ENCODE data around the gene RTN4. TPM values are rescaled to one million over a fixed set of nuclear protein-coding genes. Genes with fewer than 3 reads are reported as not detected.

Gene RTN4
- total and polyA plus RNA-seq, 2 experiments from 2014 or later = 218 to 221 TPM

- no peak overlapping the region; the same call in 1 of the 2 replicates for H2AFZ ChIP-seq
- Mint-ChIP-seq H3K27ac (no peak overlapping the region), H3K36me3 (ENCODE audit: low read depth) (no peaks in the 10 kb centered on the region), H3K27me3 (ENCODE audit: insufficient read depth, low read depth, poor library complexity) (no peaks in the 10 kb centered on the region), H3K9me3 (no peaks in the 10 kb centered on the region), H3K4me3 (no peak overlapping the region), H3K4me1 (peaks cover 4% of the 10 kb centered on the region)
- no peaks in the 10 kb centered on the region for H3K4me1 ChIP-seq (ENCODE audit: insufficient read depth)
- no peaks in the 10 kb centered on the region for H3F3A ChIP-seq (replicated peaks; ENCODE audit: low read depth)
- no peak overlapping the region for H3K27ac ChIP-seq (ENCODE audit: low read depth)
- H3K79me2 ChIP-seq (replicated peaks; ENCODE audit: insufficient read depth) = no peaks in the 10 kb centered on the region
- TF ChIP-seq JUNB (IDR thresholded peaks at IDR 0.05; ENCODE audit: unreplicated experiment) (no peak), NANOG (IDR thresholded peaks at IDR 0.05; ENCODE audit: borderline replicate concordance) (no peak), STAT1 (IDR thresholded peaks at IDR 0.05; ENCODE audit: unreplicated experiment) (no peak), EZH2 (IDR thresholded peaks at IDR 0.05; ENCODE audit: low read depth, unreplicated experiment) (no peak), EZH2phosphoT487 (IDR thresholded peaks at IDR 0.05; ENCODE audit: unreplicated experiment) (no peak), POLR2AphosphoS5 (IDR thresholded peaks at IDR 0.05; ENCODE audit: low read depth) (no peak)
- no peaks in the 10 kb centered on the region for H4K20me1 ChIP-seq (replicated peaks; ENCODE audit: insufficient read depth)
- H3K27me3 ChIP-seq (ENCODE audit: insufficient read depth) = no peaks in the 10 kb centered on the region
- H3K4me2 ChIP-seq = no peak overlapping the region
- DNase-seq (ENCODE audit: low spot score) = no peak
- no peak overlapping the region for H3K4me3 ChIP-seq
- H3K36me3 ChIP-seq (ENCODE audit: insufficient read depth) = no peaks in the 10 kb centered on the region; the same call in 1 of the 2 replicates
- ATAC-seq = no peak
- H3K9me2 ChIP-seq (ENCODE audit: insufficient read depth) = peaks cover 11% of the 10 kb centered on the region
Measured at GRCh38 chr2:55090702-55091101, 40.5 kb upstream of the RTN4 start.

DNA sequence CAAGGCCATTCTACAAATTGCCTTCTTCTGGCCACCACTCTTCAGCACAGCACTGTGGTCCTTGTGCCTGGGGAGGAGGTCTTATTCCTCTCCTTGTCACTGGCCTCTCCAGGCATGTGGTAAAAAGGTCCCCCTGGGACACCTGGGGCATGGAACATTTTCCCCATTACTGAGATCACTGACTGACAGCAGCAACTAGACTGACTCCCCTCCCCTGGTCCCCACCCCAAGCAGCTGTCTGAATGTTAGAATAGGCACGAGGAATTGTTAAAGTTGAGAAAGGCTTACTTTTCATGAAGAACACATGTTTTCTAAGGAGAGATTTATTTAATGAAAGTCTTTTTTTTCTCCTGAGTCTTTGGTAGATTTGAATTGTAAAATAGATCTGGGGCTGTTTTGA is 39.5 kb upstream of the RTN4 start:
- DNase-seq (ENCODE audit: low spot score) (no peak), ATAC-seq (no peak)
- H3K27me3 Mint-ChIP-seq (ENCODE audit: insufficient read depth, low read depth, poor library complexity) = no peaks in the 10 kb centered on the region
- Histone ChIP-seq H4K20me1 (replicated peaks; ENCODE audit: insufficient read depth) (no peaks in the 10 kb centered on the region), H3K4me3 (no peak overlapping the region), H3K36me3 (ENCODE audit: insufficient read depth) (no peaks in the 10 kb centered on the region; the same call in 1 of the 2 replicates), H3K9me2 (ENCODE audit: insufficient read depth) (peaks cover 11% of the 10 kb centered on the region), H3K27me3 (ENCODE audit: insufficient read depth) (no peaks in the 10 kb centered on the region), H3K27ac (ENCODE audit: low read depth) (no peak overlapping the region), H3K4me2 (no peak overlapping the region), H3K79me2 (replicated peaks; ENCODE audit: insufficient read depth) (no peaks in the 10 kb centered on the region), H3K4me1 (ENCODE audit: insufficient read depth) (no peaks in the 10 kb centered on the region), H3F3A (replicated peaks; ENCODE audit: low read depth) (no peaks in the 10 kb centered on the region), H2AFZ (no peak overlapping the region)
- no peak overlapping the region for H3K4me3 Mint-ChIP-seq
- no peaks in the 10 kb centered on the region for H3K9me3 Mint-ChIP-seq
- H3K36me3 Mint-ChIP-seq (ENCODE audit: low read depth) = no peaks in the 10 kb centered on the region
- H3K4me1 Mint-ChIP-seq = peaks cover 4% of the 10 kb centered on the region
- H3K27ac Mint-ChIP-seq = no peak overlapping the region
- TF ChIP-seq POLR2AphosphoS5 (IDR thresholded peaks at IDR 0.05; ENCODE audit: low read depth) = no peak
- TF ChIP-seq CTCF (conservative IDR thresholded peaks at IDR 0.05; ENCODE audit: low read depth in 2 of 2) = no peak
- no peak for TF ChIP-seq JUNB (IDR thresholded peaks at IDR 0.05; ENCODE audit: unreplicated experiment)
- TF ChIP-seq, protein P1, sequence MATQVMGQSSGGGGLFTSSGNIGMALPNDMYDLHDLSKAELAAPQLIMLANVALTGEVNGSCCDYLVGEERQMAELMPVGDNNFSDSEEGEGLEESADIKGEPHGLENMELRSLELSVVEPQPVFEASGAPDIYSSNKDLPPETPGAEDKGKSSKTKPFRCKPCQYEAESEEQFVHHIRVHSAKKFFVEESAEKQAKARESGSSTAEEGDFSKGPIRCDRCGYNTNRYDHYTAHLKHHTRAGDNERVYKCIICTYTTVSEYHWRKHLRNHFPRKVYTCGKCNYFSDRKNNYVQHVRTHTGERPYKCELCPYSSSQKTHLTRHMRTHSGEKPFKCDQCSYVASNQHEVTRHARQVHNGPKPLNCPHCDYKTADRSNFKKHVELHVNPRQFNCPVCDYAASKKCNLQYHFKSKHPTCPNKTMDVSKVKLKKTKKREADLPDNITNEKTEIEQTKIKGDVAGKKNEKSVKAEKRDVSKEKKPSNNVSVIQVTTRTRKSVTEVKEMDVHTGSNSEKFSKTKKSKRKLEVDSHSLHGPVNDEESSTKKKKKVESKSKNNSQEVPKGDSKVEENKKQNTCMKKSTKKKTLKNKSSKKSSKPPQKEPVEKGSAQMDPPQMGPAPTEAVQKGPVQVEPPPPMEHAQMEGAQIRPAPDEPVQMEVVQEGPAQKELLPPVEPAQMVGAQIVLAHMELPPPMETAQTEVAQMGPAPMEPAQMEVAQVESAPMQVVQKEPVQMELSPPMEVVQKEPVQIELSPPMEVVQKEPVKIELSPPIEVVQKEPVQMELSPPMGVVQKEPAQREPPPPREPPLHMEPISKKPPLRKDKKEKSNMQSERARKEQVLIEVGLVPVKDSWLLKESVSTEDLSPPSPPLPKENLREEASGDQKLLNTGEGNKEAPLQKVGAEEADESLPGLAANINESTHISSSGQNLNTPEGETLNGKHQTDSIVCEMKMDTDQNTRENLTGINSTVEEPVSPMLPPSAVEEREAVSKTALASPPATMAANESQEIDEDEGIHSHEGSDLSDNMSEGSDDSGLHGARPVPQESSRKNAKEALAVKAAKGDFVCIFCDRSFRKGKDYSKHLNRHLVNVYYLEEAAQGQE (IDR thresholded peaks at IDR 0.05; ENCODE audit: unreplicated experiment) = no peak
- TF ChIP-seq CREB1 (CRISPR knock-in tag; IDR thresholded peaks at IDR 0.05; ENCODE audit: low read depth) = no peak
- TF ChIP-seq, protein P2, sequence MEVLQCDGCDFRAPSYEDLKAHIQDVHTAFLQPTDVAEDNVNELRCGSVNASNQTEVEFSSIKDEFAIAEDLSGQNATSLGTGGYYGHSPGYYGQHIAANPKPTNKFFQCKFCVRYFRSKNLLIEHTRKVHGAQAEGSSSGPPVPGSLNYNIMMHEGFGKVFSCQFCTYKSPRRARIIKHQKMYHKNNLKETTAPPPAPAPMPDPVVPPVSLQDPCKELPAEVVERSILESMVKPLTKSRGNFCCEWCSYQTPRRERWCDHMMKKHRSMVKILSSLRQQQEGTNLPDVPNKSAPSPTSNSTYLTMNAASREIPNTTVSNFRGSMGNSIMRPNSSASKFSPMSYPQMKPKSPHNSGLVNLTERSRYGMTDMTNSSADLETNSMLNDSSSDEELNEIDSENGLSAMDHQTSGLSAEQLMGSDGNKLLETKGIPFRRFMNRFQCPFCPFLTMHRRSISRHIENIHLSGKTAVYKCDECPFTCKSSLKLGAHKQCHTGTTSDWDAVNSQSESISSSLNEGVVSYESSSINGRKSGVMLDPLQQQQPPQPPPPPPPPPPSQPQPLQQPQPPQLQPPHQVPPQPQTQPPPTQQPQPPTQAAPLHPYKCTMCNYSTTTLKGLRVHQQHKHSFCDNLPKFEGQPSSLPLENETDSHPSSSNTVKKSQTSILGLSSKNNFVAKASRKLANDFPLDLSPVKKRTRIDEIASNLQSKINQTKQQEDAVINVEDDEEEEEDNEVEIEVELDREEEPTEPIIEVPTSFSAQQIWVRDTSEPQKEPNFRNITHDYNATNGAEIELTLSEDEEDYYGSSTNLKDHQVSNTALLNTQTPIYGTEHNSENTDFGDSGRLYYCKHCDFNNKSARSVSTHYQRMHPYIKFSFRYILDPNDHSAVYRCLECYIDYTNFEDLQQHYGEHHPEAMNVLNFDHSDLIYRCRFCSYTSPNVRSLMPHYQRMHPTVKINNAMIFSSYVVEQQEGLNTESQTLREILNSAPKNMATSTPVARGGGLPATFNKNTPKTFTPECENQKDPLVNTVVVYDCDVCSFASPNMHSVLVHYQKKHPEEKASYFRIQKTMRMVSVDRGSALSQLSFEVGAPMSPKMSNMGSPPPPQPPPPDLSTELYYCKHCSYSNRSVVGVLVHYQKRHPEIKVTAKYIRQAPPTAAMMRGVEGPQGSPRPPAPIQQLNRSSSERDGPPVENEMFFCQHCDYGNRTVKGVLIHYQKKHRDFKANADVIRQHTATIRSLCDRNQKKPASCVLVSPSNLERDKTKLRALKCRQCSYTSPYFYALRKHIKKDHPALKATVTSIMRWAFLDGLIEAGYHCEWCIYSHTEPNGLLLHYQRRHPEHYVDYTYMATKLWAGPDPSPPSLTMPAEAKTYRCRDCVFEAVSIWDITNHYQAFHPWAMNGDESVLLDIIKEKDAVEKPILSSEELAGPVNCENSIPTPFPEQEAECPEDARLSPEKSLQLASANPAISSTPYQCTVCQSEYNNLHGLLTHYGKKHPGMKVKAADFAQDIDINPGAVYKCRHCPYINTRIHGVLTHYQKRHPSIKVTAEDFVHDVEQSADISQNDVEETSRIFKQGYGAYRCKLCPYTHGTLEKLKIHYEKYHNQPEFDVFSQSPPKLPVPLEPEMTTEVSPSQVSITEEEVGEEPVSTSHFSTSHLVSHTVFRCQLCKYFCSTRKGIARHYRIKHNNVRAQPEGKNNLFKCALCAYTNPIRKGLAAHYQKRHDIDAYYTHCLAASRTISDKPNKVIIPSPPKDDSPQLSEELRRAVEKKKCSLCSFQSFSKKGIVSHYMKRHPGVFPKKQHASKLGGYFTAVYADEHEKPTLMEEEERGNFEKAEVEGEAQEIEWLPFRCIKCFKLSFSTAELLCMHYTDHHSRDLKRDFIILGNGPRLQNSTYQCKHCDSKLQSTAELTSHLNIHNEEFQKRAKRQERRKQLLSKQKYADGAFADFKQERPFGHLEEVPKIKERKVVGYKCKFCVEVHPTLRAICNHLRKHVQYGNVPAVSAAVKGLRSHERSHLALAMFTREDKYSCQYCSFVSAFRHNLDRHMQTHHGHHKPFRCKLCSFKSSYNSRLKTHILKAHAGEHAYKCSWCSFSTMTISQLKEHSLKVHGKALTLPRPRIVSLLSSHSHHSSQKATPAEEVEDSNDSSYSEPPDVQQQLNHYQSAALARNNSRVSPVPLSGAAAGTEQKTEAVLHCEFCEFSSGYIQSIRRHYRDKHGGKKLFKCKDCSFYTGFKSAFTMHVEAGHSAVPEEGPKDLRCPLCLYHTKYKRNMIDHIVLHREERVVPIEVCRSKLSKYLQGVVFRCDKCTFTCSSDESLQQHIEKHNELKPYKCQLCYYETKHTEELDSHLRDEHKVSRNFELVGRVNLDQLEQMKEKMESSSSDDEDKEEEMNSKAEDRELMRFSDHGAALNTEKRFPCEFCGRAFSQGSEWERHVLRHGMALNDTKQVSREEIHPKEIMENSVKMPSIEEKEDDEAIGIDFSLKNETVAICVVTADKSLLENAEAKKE (CRISPR knock-in tag; IDR thresholded peaks at IDR 0.05) = no peak
- TF ChIP-seq ZNF114 (CRISPR knock-in tag; IDR thresholded peaks at IDR 0.05) = no peak
- no peak for TF ChIP-seq NANOG (IDR thresholded peaks at IDR 0.05; ENCODE audit: borderline replicate concordance)
- no peak for TF ChIP-seq EZH2 (IDR thresholded peaks at IDR 0.05; ENCODE audit: low read depth, unreplicated experiment)

Measured in GM23338 (cell line).